HepG2 (cell line): Measurements from ENCODE around the gene DENND5A. TPM values are rescaled to one million over a fixed set of nuclear protein-coding genes. Genes with fewer than 3 reads are reported as not detected.

Experiments used
- CREB1 ChIP-seq, 2 experiments: fragments of 450-650 bp in 1 of 2; IDR thresholded peaks; 2 replicates each; pipeline ENCODE4 v1.6.1; 2016 to 2017; ENCODE audit warnings: control low read depth in 1 of 2, mild to moderate bottlenecking in 1 of 2, missing compliant biosample characterization in 1 of 2, missing genetic modification characterization in 1 of 2
- HOXD1 ChIP-seq: sonication (generic); formaldehyde crosslinking; IDR thresholded peaks from 2 replicates; pipeline ENCODE4 v1.5.0; 2020; ENCODE audit warnings: missing genetic modification reagents
- MAZ ChIP-seq, 2 experiments: sonication (generic) in 1 of 2; formaldehyde crosslinking in 1 of 2; IDR thresholded peaks; 2 replicates each; pipeline versions ENCODE4 v1.5.0 to v1.6.1; 2012 to 2020; ENCODE audit warnings: low read depth in 2 of 2, mild to moderate bottlenecking in 2 of 2, borderline replicate concordance in 1 of 2, improper control_type of control experiment in 1 of 2, low read length in 1 of 2, missing genetic modification reagents in 1 of 2, moderate library complexity in 1 of 2
- NFYC ChIP-seq: IDR thresholded peaks from 2 replicates; pipeline ENCODE4 v1.6.1; 2016; ENCODE audit warnings: missing genetic modification reagents, missing compliant biosample characterization
- PAXIP1 ChIP-seq: sonication (generic); formaldehyde crosslinking; conservative IDR thresholded peaks from 2 replicates; pipeline ENCODE4 v1.4.0; 2020; ENCODE audit warnings: mild to moderate bottlenecking, missing genetic modification reagents, moderate library complexity
- RXRA ChIP-seq: sonication (generic); formaldehyde crosslinking; IDR thresholded peaks from 2 replicates; pipeline ENCODE4 v1.5.1; 2020; ENCODE audit warnings: missing genetic modification reagents
- ZBTB4 ChIP-seq: sonication (generic); formaldehyde crosslinking; IDR thresholded peaks from 2 replicates; pipeline ENCODE4 v1.4.0; 2020; ENCODE audit warnings: missing genetic modification reagents, mild to moderate bottlenecking, borderline replicate concordance
- ZNF557 ChIP-seq: sonication (generic); formaldehyde crosslinking; IDR thresholded peaks from 2 replicates; pipeline ENCODE4 v1.4.0; 2020; ENCODE audit warnings: missing genetic modification reagents
- ZNF574 ChIP-seq: sonication (generic); formaldehyde crosslinking; IDR thresholded peaks from 2 replicates; pipeline ENCODE4 v1.4.0; 2020; ENCODE audit warnings: missing genetic modification reagents
- ZNF691 ChIP-seq: sonication (generic); formaldehyde crosslinking; IDR thresholded peaks from 2 replicates; pipeline ENCODE4 v1.4.0; 2020; ENCODE audit warnings: missing genetic modification reagents, low read depth, mild to moderate bottlenecking, borderline replicate concordance
- ZNF724P ChIP-seq: sonication (generic); formaldehyde crosslinking; IDR thresholded peaks from 2 replicates; pipeline ENCODE4 v1.8.0; 2022; ENCODE audit warnings: missing genetic modification reagents, borderline replicate concordance
- ZNF761 ChIP-seq: sonication (generic); formaldehyde crosslinking; conservative IDR thresholded peaks from 2 replicates; pipeline ENCODE4 v1.4.0; 2020; ENCODE audit warnings: mild to moderate bottlenecking, missing genetic modification reagents
- ZSCAN31 ChIP-seq: sonication (generic); formaldehyde crosslinking; IDR thresholded peaks from 2 replicates; pipeline ENCODE4 v1.5.0; 2020; ENCODE audit warnings: low read depth, mild to moderate bottlenecking, missing genetic modification reagents
- polyA plus RNA-seq, 8 experiments: library from polyadenylated mRNA; depleted of rRNA in 3 of 8; stranded (reverse) in 7 of 8; unstranded in 1 of 8; fragments of >200 nt; fragmentation: Illumina TruSeq in 4 of 8; extraction: Trizol in 4 of 8; gene quantifications; 2 replicates each; pipeline versions ENCODE4 v1.2.1 to v1.2.3, GENCODE V29; 2011 to 2016; ENCODE audit warnings: low read depth in 4 of 8, missing spikeins in 1 of 8, mixed read lengths in 1 of 8; ENCODE audit not compliant: insufficient read depth in 1 of 8
- total RNA-seq, 5 experiments: library from RNA; depleted of rRNA; stranded (reverse); fragments of >200 nt; fragmentation: Illumina TruSeq; extraction: Trizol; gene quantifications; 2 replicates each; pipeline ENCODE4 v1.2.3, GENCODE V29; 2016; ENCODE audit warnings: low read depth in 1 of 5
- TF ChIP-seq, protein P1 (sequence below): fragments of 450-650 bp; IDR thresholded peaks from 2 replicates; pipeline ENCODE4 v1.6.1; 2016

Gene DENND5A
- total and polyA plus RNA-seq, 2 of the 13 experiments (the other 11 are each of a cell fraction or from before 2014, with no cell fraction given): 63.3 to 145 TPM

GRCh38 chr11:9265211-9266131, at the start of gene DENND5A (continued):
- TF ChIP-seq PAXIP1 (peak; percentile 43; the same call in 1 of the 2 replicates), NFYC (CRISPR knock-in tag) (no peak), ZNF761 (CRISPR knock-in tag) (0 out of 2 replicates have a peak, but pooled peaks have one; percentile 49), MAZ (IDR thresholded peaks at IDR 0.05; ENCODE audit: borderline replicate concordance, low read depth, low read length) (peak; percentile 95), MAZ (CRISPR knock-in tag; IDR thresholded peaks at IDR 0.05; ENCODE audit: low read depth) (peak; percentile 92), ZNF574 (CRISPR knock-in tag) (peak; percentile 51; the same call in 1 of the 2 replicates), ZNF557 (CRISPR knock-in tag) (no peak), ZNF724P (CRISPR knock-in tag) (peak; percentile 71; the same call in 1 of the 2 replicates), HOXD1 (CRISPR knock-in tag) (no peak), ZNF691 (CRISPR knock-in tag) (no peak), ZSCAN31 (CRISPR knock-in tag) (no peak), RXRA (0 out of 2 replicates have a peak, but pooled peaks have one; percentile 33), CREB1 (IDR thresholded peaks at IDR 0.05) (peak; percentile 84), CREB1 (CRISPR knock-in tag; IDR thresholded peaks at IDR 0.05) (no peak), ZBTB4 (CRISPR knock-in tag) (no peak; the same call in 1 of the 2 replicates)
- TF ChIP-seq, protein P1, sequence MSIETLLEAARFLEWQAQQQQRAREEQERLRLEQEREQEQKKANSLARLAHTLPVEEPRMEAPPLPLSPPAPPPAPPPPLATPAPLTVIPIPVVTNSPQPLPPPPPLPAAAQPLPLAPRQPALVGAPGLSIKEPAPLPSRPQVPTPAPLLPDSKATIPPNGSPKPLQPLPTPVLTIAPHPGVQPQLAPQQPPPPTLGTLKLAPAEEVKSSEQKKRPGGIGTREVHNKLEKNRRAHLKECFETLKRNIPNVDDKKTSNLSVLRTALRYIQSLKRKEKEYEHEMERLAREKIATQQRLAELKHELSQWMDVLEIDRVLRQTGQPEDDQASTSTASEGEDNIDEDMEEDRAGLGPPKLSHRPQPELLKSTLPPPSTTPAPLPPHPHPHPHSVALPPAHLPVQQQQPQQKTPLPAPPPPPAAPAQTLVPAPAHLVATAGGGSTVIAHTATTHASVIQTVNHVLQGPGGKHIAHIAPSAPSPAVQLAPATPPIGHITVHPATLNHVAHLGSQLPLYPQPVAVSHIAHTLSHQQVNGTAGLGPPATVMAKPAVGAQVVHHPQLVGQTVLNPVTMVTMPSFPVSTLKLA: 0 out of 2 replicates have a peak, but pooled peaks have one; percentile 17
